Measurements from ENCODE around the gene TCF7L2. TPM values are rescaled to one million over a fixed set of nuclear protein-coding genes. Genes with fewer than 3 reads are reported as not detected.

Gene TCF7L2
- polyA plus RNA-seq, 3 donors, result 46.2 to 52.9 (median 49.5) TPM

DNA sequence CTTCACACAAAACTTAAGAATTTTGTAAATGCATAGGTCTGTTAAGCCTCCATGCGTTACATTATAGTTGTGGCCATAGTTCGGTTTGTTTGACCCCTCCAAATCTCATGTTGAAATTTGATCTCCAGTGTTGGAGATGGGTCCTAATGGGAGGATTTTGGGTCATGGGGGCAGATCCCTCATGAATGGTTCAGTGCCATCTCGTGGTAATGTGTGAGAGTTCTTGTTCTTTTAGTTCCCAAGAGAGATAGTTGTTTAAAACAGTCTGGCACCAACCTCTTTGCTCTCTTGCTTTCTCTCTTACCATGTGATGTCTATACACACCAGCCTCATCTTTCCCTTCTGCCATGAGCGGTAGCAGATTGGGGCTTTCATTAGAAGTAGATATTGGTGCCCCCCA, 264.3 kb downstream of the TCF7L2 start:
- no peak for DNase-seq (ENCODE audit: extremely low read depth in 1 of 11, low read depth in 9 of 11, low spot score in 4 of 11)

DNA sequence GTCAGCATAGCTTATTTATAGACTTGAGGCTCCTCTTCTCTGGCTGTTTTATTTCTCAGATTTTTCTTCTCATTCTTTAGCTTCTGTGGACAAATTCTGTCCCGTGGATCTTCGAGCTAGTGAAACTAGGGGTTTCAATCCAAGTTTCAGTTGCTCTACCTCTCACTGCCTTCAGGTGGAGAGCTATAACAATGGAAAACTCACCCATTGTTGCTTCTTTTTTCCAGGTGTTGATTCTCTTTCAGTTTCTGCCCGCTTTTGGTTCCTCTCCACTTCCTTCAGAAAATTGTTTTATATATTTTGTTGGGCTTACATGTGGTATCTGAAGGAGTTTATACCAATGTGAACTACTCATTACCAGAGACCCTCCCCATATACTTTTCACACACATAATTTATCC, 266.1 kb downstream of the TCF7L2 start:
- DNase-seq (ENCODE audit: extremely low read depth in 1 of 11, low read depth in 9 of 11, low spot score in 4 of 11), result no peak

Measured in renal cortex interstitium (tissue), 11 donors.